Inflammatory macrophage treated with lipopolysaccharide for 4 hours (primary cell): ENCODE measurements around the gene TMPRSS6.

Source experiments
- DNase-seq: peaks from one replicate; pipeline ENCODE4 v3.0.0-alpha.2; 2020

Gene TMPRSS6

GRCh38 chr22:37024339-37025157 lies 85.0 kb downstream of the TMPRSS6 start:
- no peak for DNase-seq

GRCh38 chr22:37023743-37024338 lies 85.7 kb downstream of the TMPRSS6 start:
- no peak for DNase-seq

- DNase-seq = no peak
Observed at GRCh38 chr22:37022483-37023337, 86.8 kb downstream of the TMPRSS6 start.

GRCh38 chr22:37021710-37022482 lies 87.6 kb downstream of the TMPRSS6 start:
- peak; percentile 66 for DNase-seq

GRCh38 chr22:37021041-37021440 lies 88.5 kb downstream of the TMPRSS6 start:
- DNase-seq = no peak

- DNase-seq = peak; percentile 26
Observed at GRCh38 chr22:37020192-37020479, 89.4 kb downstream of the TMPRSS6 start.

- DNase-seq = peak; percentile 72
Observed at GRCh38 chr22:37019309-37020191, 90.0 kb downstream of the TMPRSS6 start, which contains the start of the genes MPST and TST. Gene MPST, plus strand, starts transcription at chr22:37019742. Its CDS starts 95 bp downstream, at chr22:37019837. Gene TST, minus strand, starts transcription at chr22:37019447. Its CDS starts 715 bp downstream, at chr22:37018732.

- DNase-seq = no peak
Observed at GRCh38 chr22:37018815-37019308, 90.7 kb downstream of the TMPRSS6 start.

- no peak for DNase-seq
Observed at GRCh38 chr22:37018086-37018814, 91.3 kb downstream of the TMPRSS6 start.

- DNase-seq = no peak
Observed at GRCh38 chr22:37017356-37017755, 92.2 kb downstream of the TMPRSS6 start.

- no peak for DNase-seq
Observed at GRCh38 chr22:37016134-37016910, 93.2 kb downstream of the TMPRSS6 start.

- DNase-seq = no peak
Observed at GRCh38 chr22:37015587-37015878, 94.0 kb downstream of the TMPRSS6 start.
